Uterus (tissue), 4 donors: Measurements from ENCODE around the gene ORM2. TPM values are rescaled to one million over a fixed set of nuclear protein-coding genes. Genes with fewer than 3 reads are reported as not detected.
"Not testable (repeated sequence)": the region's sequence is repeated elsewhere in the genome, so short reads cannot be mapped to it uniquely, and the experiment has no call there.

Experiments
- DNase-seq, 2 donors: peaks; one replicate each; pipeline ENCODE4 v3.0.0-alpha.2; 2019 to 2020
- H3K27ac ChIP-seq, 2 donors: fragments of 200-600 bp; sonication (generic); 1 replicate in 1 of 2; 2 replicates in 1 of 2; pipeline ENCODE4 v1.5.1; 2016 to 2018
- H3K27me3 ChIP-seq, 2 donors: fragments of 200-600 bp; sonication (generic); one replicate each; pipeline ENCODE4 v1.5.1; 2018 to 2019; ENCODE audit warnings: control low read depth in 1 of 2
- H3K36me3 ChIP-seq, 2 donors: fragments of 200-600 bp; sonication (generic); one replicate each; pipeline ENCODE4 v1.5.1; 2019; ENCODE audit warnings: control low read depth in 1 of 2
- H3K4me1 ChIP-seq, 2 donors: fragments of 200-600 bp; sonication (generic); one replicate each; pipeline ENCODE4 v1.5.1; 2018 to 2019; ENCODE audit warnings: control low read depth in 1 of 2
- H3K4me3 ChIP-seq, 2 donors: fragments of 200-600 bp; sonication (generic); 1 replicate in 1 of 2; 2 replicates in 1 of 2; pipeline ENCODE4 v1.5.1; 2018 to 2019; ENCODE audit warnings: mild to moderate bottlenecking in 1 of 2
- H3K9me3 ChIP-seq, 2 donors: fragments of 200-600 bp; sonication (generic); one replicate each; pipeline ENCODE4 v1.5.1; 2019; ENCODE audit warnings: control low read depth in 1 of 2
- POLR2A ChIP-seq, 2 donors: fragments of 450-650 bp; IDR thresholded peaks; one replicate each; pipeline ENCODE4 v1.6.1; 2016; ENCODE audit warnings: antibody characterized with exemption in 2 of 2, mild to moderate bottlenecking in 1 of 2, moderate library complexity in 1 of 2
- intact Hi-C: fragments of 100-400 bp; cut with DNase I; formaldehyde crosslinking; loops from one replicate; pipeline ENCODE4 v1.15.1; 2023; ENCODE audit warnings: low total_unique reads
- total RNA-seq, 4 donors: library from RNA; depleted of rRNA in 3 of 4; stranded (reverse); fragments of >200 nt in 3 of 4; gene quantifications; one replicate each; pipeline versions ENCODE4 v1.1.0 to v1.2.4, GENCODE V29; 2014 to 2023
- TF ChIP-seq, protein P1 (sequence below), 4 experiments: fragments of 200-600 bp in 2 of 4; fragments of 450-650 bp in 2 of 4; sonication (generic) in 2 of 4; IDR thresholded peaks; one replicate each; pipeline ENCODE4 v1.5.1; 2016 to 2019; ENCODE audit warnings: antibody characterized with exemption in 4 of 4, mild to moderate bottlenecking in 2 of 4, moderate library complexity in 1 of 4
- donor health status: DM: yes; HTN: yes; CAD: no.

The ORM2 gene
- total RNA-seq, 4 donors from 2014 or later: 1.2 TPM; not detected in 3

- DNase-seq: no peak
- no peaks in the 10 kb centered on the region for H3K4me1 ChIP-seq
- no peak for TF ChIP-seq POLR2A (IDR thresholded peaks at IDR 0.05)
- TF ChIP-seq, protein P1, sequence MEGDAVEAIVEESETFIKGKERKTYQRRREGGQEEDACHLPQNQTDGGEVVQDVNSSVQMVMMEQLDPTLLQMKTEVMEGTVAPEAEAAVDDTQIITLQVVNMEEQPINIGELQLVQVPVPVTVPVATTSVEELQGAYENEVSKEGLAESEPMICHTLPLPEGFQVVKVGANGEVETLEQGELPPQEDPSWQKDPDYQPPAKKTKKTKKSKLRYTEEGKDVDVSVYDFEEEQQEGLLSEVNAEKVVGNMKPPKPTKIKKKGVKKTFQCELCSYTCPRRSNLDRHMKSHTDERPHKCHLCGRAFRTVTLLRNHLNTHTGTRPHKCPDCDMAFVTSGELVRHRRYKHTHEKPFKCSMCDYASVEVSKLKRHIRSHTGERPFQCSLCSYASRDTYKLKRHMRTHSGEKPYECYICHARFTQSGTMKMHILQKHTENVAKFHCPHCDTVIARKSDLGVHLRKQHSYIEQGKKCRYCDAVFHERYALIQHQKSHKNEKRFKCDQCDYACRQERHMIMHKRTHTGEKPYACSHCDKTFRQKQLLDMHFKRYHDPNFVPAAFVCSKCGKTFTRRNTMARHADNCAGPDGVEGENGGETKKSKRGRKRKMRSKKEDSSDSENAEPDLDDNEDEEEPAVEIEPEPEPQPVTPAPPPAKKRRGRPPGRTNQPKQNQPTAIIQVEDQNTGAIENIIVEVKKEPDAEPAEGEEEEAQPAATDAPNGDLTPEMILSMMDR (IDR thresholded peaks at IDR 0.05): no peak
- H3K4me3 ChIP-seq: no peak overlapping the region
- H3K9me3 ChIP-seq: no peaks in the 10 kb centered on the region
- no peak overlapping the region for H3K27ac ChIP-seq
- H3K27me3 ChIP-seq: no peaks in the 10 kb centered on the region
- no peaks in the 10 kb centered on the region for H3K36me3 ChIP-seq
- intact Hi-C loops: no loop called here
Observed at GRCh38 chr9:114324492-114324891, 5.2 kb upstream of the ORM2 start.

DNA sequence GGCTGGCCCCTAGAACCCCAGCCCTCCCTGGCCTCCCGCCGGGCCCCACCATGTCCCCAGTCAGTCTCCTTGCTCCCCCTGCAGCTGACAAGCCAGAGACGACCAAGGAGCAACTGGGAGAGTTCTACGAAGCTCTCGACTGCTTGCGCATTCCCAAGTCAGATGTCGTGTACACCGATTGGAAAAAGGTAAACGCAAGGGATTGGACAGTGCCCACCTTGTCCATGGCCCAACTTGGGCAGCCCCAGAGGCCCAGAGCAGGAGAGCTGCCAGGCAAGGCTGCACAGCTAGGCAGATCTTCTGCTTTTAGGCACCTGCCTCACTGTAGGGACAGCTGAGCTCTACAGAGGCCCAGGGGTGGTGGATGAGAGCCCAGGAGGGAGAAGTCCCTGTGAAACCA lies 4.7 kb upstream of the ORM2 start:
- H3K27ac ChIP-seq, H3K4me1 ChIP-seq, H3K27me3 ChIP-seq, intact Hi-C loops, H3K36me3 ChIP-seq, DNase-seq, H3K4me3 ChIP-seq, H3K9me3 ChIP-seq: not testable (repeated sequence)

DNA sequence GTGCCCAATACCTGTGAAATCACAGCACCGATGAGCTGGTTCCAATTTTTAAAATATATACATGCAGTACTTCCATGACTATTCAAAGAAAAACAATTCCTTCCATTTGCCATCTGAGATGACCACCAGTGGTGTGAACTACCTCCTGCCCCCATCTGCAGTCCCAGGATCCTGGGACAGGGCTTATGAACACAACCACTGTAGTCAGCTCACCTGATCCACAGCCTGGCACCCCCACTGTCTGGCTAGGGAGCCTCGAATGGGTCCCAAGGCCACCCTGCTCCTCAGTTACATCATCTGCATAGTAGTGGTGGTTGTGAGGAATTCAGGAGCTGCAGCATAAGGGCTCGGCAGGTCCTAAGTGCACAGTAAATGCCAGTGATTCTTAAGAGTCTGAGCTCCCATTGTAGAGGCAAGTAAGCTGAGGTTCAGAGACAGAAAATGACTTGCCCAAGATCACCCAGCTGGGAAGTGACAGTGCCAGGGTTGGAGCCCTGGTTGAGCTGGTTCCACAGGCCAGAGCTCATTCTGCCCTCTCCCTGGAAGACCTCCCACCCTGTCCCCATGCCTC lies 3.9 kb upstream of the ORM2 start:
- not testable (repeated sequence) for DNase-seq

DNA sequence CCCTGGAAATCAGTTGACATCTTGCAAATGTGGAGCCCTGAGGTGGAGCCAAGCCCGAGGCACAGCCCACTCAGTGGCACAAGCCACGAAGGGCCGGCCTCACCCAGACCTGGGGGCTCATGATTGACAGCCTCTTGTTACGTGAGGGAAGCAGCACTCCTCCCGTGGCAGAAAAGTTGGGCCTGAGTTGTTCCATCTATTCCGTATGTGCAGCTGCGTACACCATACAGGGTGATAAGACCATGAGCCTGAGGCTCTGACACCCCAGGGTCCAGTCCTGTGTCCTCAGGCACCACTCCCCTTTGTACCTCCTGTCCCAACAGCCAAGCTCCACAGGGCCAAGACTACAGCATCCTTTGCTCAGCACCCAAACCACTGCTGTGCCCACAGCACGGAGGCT lies 1.9 kb upstream of the ORM2 start:
- no peaks in the 10 kb centered on the region for H3K36me3 ChIP-seq
- no peaks in the 10 kb centered on the region for H3K4me1 ChIP-seq
- H3K9me3 ChIP-seq: no peaks in the 10 kb centered on the region
- no peak for DNase-seq
- H3K27ac ChIP-seq: no peak overlapping the region
- intact Hi-C loops: no loop called here
- TF ChIP-seq, protein P1 (IDR thresholded peaks at IDR 0.05): no peak
- no peak for TF ChIP-seq POLR2A (IDR thresholded peaks at IDR 0.05)
- no peaks in the 10 kb centered on the region for H3K27me3 ChIP-seq
- no peak overlapping the region for H3K4me3 ChIP-seq

More for the DNA sequence above, 3.9 kb upstream of the ORM2 start:
- H3K9me3 ChIP-seq, H3K36me3 ChIP-seq, H3K4me3 ChIP-seq, H3K4me1 ChIP-seq, H3K27me3 ChIP-seq, H3K27ac ChIP-seq, intact Hi-C loops: not testable (repeated sequence)

DNA sequence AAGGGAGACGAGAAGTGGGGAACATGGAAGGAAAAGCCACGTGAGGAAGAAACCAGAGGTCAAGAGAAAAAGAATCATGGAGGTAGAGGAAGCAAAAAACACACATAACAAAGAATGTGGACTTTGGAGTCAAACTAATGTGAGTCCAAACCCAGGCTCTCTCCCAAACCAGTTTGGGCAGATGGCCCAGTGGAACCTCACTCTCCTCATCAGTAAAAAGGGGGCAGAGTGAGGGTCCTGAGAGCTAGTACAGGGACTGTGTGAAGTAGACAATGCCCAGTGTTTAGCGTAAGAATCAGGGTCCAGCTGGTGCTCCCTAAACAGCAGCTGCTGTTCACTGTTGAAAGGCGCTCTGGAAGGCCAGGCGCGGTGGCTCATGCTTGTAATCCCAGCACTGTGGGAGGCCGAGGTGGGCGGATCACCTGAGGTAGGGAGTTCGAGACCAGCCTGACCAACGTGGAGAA lies 1.3 kb upstream of the ORM2 start:
- H3K9me3 ChIP-seq, H3K27me3 ChIP-seq, DNase-seq, H3K4me1 ChIP-seq, intact Hi-C loops, H3K4me3 ChIP-seq, H3K36me3 ChIP-seq, H3K27ac ChIP-seq: not testable (repeated sequence)

- H3K36me3 ChIP-seq, H3K4me3 ChIP-seq, H3K9me3 ChIP-seq, DNase-seq, H3K27me3 ChIP-seq, H3K4me1 ChIP-seq, H3K27ac ChIP-seq, intact Hi-C loops: not testable (repeated sequence)
Observed at GRCh38 chr9:114328937-114329624, 588 bp upstream of the ORM2 start.

GRCh38 chr9:114330636-114331035 lies 967 bp downstream of the ORM2 start:
- H3K27me3 ChIP-seq: no peaks in the 10 kb centered on the region
- no peak overlapping the region for H3K27ac ChIP-seq
- intact Hi-C loops: no loop called here
- no peaks in the 10 kb centered on the region for H3K9me3 ChIP-seq
- DNase-seq: no peak
- TF ChIP-seq POLR2A (IDR thresholded peaks at IDR 0.05): no peak
- TF ChIP-seq, protein P1 (IDR thresholded peaks at IDR 0.05): no peak
- no peak overlapping the region for H3K4me3 ChIP-seq
- no peaks in the 10 kb centered on the region for H3K4me1 ChIP-seq
- no peaks in the 10 kb centered on the region for H3K36me3 ChIP-seq

- H3K4me1 ChIP-seq, H3K27ac ChIP-seq, intact Hi-C loops, H3K9me3 ChIP-seq, H3K27me3 ChIP-seq, H3K4me3 ChIP-seq, H3K36me3 ChIP-seq, DNase-seq: not testable (repeated sequence)
Observed at GRCh38 chr9:114331229-114332195, 1.8 kb downstream of the ORM2 start.

DNA sequence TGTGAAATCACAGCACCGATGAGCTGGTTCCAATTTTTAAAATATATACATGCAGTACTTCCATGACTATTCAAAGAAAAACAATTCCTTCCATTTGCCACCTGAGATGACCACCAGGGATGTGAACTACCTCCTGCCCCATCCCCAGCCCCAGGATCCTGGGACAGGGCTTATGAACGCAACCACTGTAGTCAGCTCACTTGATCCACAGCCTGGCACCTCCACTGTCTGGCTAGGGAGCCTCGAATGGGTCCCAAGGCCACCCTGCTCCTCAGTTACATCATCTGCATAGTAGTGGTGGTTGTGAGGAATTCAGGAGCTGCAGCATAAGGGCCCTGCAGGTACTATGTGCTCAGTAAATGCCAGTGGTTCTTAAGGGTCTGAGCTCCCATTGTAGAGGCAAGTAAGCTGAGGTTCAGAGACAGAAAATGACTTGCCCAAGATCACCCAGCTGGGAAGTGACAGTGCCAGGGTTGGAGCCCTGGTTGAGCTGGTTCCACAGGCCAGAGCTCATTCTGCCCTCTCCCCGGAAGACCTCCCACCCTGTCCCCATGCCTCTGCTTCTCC lies 2.9 kb downstream of the ORM2 start:
- H3K27me3 ChIP-seq, H3K4me1 ChIP-seq, DNase-seq, H3K4me3 ChIP-seq, H3K27ac ChIP-seq, H3K36me3 ChIP-seq, intact Hi-C loops, H3K9me3 ChIP-seq: not testable (repeated sequence)
